GM12875 (cell line): ENCODE data around the gene UNC79.

Source experiments
- H3K4me3 ChIP-seq: one replicate; pipeline ENCODE4 v1.5.1; 2011; ENCODE audit warnings: low read depth, low read length, control low read depth
- TF ChIP-seq, protein P1 (sequence below): IDR thresholded peaks from 2 replicates; pipeline ENCODE4 v1.5.1; 2011; ENCODE audit warnings: low read depth, mild to moderate bottlenecking, control low read depth, inconsistent platforms, low read length, moderate library complexity, borderline replicate concordance; ENCODE audit not compliant: insufficient read depth

UNC79 gene

DNA sequence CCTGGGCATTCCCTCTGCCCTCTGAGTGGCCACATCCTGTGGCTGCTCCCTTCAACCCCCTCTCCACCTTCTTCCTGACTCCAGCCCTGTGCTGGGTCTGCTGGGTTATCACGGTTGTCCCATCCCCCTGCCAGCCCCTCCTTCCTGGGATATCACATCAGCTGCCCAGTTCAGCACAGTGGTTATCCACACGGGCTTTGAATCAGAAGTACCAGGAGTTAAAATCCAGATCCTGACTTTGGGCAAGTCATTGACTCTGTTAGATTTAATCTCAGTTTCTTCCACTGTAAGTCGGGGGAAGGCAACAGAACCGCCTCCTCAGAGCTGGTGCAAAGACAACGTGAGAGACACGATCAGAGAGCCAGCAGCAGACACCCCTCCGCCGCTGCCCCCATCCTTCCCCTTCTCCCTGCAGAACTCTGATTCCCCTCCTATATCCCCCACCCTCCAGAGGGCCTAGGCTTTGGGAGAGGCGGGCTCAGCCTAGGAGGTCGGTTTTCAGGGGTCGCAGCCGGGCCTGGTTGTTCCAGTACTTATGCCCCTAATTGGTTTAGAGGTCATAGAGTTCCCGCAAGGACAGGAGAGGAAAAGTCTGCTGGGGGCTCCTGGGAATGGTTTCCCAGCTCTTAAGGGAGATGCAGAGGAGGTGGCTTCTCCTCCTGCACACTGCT, 315.0 kb downstream of the UNC79 start:
- H3K4me3 ChIP-seq: no peak overlapping the region
- TF ChIP-seq, protein P1, sequence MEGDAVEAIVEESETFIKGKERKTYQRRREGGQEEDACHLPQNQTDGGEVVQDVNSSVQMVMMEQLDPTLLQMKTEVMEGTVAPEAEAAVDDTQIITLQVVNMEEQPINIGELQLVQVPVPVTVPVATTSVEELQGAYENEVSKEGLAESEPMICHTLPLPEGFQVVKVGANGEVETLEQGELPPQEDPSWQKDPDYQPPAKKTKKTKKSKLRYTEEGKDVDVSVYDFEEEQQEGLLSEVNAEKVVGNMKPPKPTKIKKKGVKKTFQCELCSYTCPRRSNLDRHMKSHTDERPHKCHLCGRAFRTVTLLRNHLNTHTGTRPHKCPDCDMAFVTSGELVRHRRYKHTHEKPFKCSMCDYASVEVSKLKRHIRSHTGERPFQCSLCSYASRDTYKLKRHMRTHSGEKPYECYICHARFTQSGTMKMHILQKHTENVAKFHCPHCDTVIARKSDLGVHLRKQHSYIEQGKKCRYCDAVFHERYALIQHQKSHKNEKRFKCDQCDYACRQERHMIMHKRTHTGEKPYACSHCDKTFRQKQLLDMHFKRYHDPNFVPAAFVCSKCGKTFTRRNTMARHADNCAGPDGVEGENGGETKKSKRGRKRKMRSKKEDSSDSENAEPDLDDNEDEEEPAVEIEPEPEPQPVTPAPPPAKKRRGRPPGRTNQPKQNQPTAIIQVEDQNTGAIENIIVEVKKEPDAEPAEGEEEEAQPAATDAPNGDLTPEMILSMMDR: no peak

DNA sequence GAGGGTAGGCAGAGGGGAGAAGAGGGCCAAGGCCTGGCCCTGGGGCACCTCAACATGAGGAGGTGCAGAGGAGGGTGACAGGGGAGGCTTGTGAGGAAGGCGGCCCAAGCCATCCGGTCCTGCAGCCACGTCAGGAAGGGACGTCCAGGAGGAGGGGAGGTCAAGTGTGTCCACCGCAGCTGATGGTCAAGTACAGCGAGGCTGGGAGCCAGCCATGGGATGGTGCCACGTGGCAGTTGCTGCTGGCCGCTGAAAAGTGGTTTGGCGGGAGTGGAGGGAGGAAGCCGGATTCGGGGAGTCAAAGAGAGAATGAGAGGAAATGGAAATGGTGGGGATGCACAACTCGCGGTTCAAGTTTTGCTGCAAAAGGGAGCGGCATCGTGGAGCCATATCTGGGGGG, 316.4 kb downstream of the UNC79 start:
- H3K4me3 ChIP-seq: no peak overlapping the region
- TF ChIP-seq, protein P1: no peak

DNA sequence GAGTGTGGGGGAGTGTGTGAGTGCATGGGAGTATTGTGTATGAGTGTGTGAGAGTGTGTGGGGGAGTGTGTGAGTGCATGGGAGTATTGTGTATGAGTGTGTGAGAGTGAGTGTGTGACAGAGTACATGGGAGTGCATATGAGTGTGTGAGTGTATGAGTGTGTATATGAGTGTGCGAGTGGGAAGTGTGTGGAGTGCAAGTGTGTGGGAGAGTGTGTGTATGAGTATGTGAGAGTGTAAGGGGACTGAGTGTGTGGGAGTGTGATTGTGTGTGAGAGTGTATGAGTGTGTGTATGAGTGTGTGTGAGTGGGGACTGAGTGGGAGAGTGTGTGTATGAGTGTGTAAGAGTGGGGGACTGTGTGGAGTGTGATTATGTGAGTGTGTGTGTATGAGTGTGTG, 316.8 kb downstream of the UNC79 start:
- H3K4me3 ChIP-seq: no peak overlapping the region
- TF ChIP-seq, protein P1: no peak

DNA sequence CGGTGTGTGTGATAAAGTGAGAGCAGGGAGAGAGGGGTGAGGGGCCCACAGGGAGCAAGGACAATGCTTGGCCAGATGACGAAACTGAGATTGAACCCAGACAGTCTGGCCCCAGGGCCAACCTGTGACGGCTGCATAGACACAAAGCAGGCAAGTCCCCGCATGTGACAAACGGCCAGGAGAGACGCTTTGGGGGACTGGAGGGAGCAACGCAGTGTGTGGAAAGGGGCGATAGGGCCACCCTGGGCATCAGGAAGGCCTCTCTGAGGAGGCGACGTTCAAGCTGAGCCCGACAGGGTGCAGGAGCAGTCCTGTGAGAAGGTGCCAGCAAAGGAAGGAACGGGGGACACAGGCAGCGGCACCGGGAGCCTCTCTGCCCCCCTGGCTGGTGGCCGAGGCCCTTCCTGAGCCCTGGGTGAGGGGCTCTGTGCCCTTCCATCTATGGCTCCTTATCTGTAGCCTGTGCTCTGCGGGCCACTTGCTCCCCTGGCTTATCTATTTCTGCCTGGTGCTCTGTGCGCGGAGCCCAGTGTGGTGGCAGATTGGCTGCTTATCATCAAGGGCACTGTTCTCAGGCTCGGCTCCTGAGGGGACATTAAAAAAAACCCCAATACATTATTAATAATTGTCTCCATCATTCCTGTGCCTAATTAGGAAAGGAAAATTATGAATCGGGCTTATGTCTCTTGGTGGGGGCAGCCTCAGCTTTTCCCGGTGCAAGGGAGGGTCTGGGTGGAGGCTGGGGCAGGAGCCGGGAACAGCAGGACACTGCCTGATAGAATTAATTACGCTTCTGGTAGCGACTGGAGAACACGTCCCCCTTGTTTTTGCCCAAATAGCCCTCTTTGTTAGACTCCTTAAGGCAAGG, 317.7 kb downstream of the UNC79 start:
- no peak overlapping the region for H3K4me3 ChIP-seq
- TF ChIP-seq, protein P1: no peak

DNA sequence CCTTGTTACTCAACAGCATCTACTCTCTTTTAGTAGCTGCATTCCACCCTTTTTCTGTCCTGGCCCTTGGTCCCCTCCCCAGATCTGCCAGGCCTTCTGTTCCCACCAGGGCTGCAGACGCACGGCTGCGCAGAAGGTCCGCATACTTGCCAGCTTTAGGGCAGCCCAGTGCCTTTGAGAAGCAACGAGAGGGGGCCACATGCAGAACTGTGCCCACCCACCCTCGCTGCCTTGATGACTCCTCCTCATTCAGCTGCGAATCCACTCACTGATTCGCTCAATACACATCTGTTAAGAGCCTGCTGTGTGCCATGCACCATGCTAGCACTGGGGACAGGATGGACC, 318.3 kb downstream of the UNC79 start:
- TF ChIP-seq, protein P1: no peak

DNA sequence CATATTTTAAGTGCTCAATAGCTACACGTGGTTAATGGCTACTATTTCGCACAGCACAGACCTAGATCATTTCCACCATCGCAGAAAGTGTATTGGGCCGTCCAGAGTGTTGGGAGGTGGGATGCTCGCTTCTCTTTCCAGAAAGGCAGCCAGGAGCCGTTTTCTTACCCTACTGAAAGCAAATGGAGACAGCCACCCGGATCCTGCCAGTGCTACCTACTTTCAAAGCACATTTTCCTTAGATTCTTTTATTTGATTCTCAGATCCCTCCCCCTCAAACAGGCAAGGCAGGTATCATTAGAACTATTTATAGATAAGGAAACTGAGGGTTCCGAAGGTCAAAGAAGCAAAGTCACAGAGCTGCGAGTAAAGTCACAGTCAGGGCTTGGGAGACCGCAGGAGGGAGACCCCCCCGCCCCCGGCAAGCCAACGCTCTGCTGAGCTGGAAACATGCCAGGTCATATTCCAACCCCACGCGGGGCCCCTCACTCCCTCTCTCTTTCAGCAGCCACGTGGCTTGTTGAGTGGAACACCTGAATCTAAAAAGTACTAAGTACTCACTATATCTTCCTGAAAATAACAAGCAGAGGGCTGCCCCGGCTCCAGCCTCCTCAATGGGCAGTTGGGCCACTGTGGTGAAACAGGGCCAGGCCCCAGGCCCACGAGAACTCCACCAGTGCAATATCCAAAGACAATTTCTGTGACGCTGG, 321.4 kb downstream of the UNC79 start:
- H3K4me3 ChIP-seq: no peak overlapping the region
- TF ChIP-seq, protein P1: no peak

More for the DNA sequence above, 318.3 kb downstream of the UNC79 start:
- H3K4me3 ChIP-seq: no peak overlapping the region
